GM21381 (cell line): ENCODE results near the gene CLDN5.

Experiments
- ATAC-seq: cut with Tn5 transposase; IDR thresholded peaks from one replicate; pipeline ENCODE4 v1.9.1; 2021; ENCODE audit warnings: mild to moderate bottlenecking, moderate library complexity; ENCODE audit not compliant: unreplicated experiment

CLDN5 gene

GRCh38 chr22:19524170-19525115 lies at the start of gene CLDN5:
CLDN5 (minus strand) TSS chr22:19524410; CDS start chr22:19524255, 155 bp downstream.
- ATAC-seq: no peak

GRCh38 chr22:19571995-19572394 lies 47.8 kb upstream of the CLDN5 start:
- no peak for ATAC-seq

- ATAC-seq: no peak
These were observed 47.1 kb upstream of the CLDN5 start for GRCh38 chr22:19571207-19571795.

- ATAC-seq: no peak
These were observed 45.8 kb upstream of the CLDN5 start for GRCh38 chr22:19569976-19570375.

GRCh38 chr22:19569276-19569640 lies 45.0 kb upstream of the CLDN5 start:
- ATAC-seq: no peak

- ATAC-seq: no peak
These were observed 44.4 kb upstream of the CLDN5 start for GRCh38 chr22:19568337-19569275.

- ATAC-seq: no peak
These were observed 43.2 kb upstream of the CLDN5 start for GRCh38 chr22:19567157-19568009.

GRCh38 chr22:19566279-19567156 lies 42.3 kb upstream of the CLDN5 start:
- no peak for ATAC-seq

- ATAC-seq: no peak
These were observed 41.4 kb upstream of the CLDN5 start for GRCh38 chr22:19565382-19566278.

- no peak for ATAC-seq
These were observed 35.7 kb upstream of the CLDN5 start for GRCh38 chr22:19559956-19560355.

- ATAC-seq: no peak
These were observed 35.2 kb upstream of the CLDN5 start for GRCh38 chr22:19559324-19559811.

- no peak for ATAC-seq
These were observed 32.8 kb upstream of the CLDN5 start for GRCh38 chr22:19556963-19557545.

GRCh38 chr22:19555651-19556050 lies 31.4 kb upstream of the CLDN5 start:
- no peak for ATAC-seq

GRCh38 chr22:19554834-19555404 lies 30.7 kb upstream of the CLDN5 start:
- ATAC-seq: no peak

- ATAC-seq: no peak
These were observed 29.0 kb upstream of the CLDN5 start for GRCh38 chr22:19553201-19553600.

- ATAC-seq: no peak
These were observed 26.2 kb upstream of the CLDN5 start for GRCh38 chr22:19550382-19550781.

GRCh38 chr22:19549428-19549827 lies 25.2 kb upstream of the CLDN5 start:
- no peak for ATAC-seq
